HG02852 (cell line): ENCODE results near the gene CFAP221.
A peak's percentile ranks its signal among the peaks of the same experiment; 100 is the strongest.

Source experiments
- ATAC-seq: cut with Tn5 transposase; IDR thresholded peaks from one replicate; pipeline ENCODE4 v1.9.1; 2021; ENCODE audit warnings: mild to moderate bottlenecking, moderate library complexity; ENCODE audit not compliant: unreplicated experiment

CFAP221 gene

GRCh38 chr2:119694845-119695521 is 150.7 kb downstream of the CFAP221 start:
- ATAC-seq: no peak

DNA sequence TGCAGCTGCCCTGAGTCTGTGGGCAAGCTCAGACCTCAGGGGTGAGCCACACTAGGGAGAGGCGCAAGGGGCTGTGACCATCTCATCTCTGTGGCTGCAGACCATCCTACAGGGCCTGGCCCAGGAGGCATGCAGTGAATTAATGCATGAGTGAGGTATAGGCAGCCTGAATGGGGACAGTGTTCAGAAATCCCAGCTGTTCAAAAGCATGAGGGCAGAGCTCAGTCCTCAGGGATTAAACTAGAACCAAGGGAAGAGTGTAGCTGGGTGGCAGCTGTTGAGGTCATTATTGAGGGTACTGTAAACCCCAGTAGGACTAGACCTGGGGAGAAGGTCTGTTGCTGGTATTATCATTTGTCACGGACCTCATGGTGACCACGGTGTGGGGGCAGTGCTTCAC is 151.8 kb downstream of the CFAP221 start:
- no peak for ATAC-seq

DNA sequence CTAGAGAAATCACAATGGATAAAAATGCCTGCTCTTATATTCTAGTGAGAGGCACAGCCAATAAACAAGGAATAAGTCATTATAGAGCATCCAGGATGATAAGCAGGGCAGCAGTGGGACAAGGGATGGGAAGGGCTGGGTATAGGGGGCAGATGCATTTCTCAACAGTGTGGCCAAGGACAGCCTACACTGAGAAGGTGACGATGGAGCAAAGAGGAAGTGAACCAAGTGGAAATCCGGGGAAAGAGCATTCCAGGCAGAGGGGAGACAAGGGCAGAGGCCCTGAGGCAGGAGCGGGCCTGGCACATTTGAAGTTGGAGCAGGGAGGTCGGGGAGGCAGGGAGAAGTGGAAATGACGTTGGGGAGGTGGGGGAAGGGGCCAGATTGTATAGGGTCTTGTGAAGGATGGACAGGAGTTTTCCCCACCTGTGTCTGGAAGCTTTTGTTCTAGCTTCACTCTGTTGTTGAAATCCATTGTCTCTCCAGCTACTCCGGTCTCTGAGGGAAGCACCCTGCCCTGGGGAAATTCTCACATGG is 152.3 kb downstream of the CFAP221 start:
- no peak for ATAC-seq

DNA sequence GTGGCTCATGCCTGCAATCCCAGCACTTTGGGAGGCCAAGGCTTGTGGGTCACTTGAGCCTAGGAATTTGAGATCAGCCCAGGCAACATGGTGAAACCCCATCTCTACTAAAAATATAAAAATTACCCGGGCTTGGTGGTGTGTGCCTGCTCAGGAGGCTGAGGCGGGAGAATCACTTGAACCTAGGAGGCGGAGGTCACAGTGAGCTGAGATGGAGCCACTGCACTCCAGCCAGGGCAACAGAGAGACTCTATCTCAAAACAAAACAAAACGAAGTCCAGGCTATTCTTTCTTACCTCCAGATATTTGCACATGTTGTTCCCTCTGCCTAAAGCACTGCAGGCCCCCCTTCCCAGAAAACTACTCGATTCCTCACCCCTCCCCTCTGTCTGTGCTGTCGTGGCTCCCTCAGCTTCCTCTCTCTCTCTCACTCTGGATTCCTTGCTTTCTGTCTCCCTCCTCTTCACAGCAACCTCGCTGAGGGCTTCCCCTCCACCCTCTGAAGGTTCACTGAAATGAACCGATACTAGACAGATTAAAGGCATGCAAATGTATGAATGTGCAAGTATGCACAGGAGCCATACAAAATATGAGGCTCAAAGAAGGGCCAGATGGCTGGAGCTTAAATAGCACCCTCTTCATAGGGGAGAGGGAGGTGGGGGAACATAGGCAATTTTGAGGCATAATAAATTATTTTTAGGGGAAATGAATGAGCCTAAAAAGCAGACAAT is 153.2 kb downstream of the CFAP221 start:
- peak; percentile 98 for ATAC-seq

DNA sequence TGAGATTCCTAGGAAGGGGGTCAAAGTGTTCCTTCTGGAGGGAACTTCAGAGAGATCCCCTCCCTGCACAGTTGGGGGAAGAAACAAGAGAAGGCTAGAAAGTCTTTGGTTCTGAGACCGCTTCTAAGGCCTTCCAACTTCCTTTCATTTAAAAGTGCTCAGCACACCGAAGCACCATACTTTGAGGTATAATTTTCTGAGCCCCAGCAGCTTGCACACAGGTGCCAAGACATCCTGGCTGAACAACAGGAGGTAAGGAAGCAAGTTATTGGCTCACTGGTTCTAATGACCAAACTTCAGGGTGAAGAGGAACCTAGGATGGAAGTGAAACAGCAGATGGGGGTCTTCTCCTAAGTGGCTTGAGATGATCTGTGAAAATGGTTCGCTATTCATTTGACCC is 154.0 kb downstream of the CFAP221 start:
- no peak for ATAC-seq

- ATAC-seq: no peak
These were observed 154.9 kb downstream of the CFAP221 start for GRCh38 chr2:119699016-119699606.

GRCh38 chr2:119700866-119701265 is 156.6 kb downstream of the CFAP221 start:
- no peak for ATAC-seq

- ATAC-seq: no peak
These were observed 157.1 kb downstream of the CFAP221 start for GRCh38 chr2:119701352-119701751.

GRCh38 chr2:119702203-119702917 is 158.1 kb downstream of the CFAP221 start:
- no peak for ATAC-seq

DNA sequence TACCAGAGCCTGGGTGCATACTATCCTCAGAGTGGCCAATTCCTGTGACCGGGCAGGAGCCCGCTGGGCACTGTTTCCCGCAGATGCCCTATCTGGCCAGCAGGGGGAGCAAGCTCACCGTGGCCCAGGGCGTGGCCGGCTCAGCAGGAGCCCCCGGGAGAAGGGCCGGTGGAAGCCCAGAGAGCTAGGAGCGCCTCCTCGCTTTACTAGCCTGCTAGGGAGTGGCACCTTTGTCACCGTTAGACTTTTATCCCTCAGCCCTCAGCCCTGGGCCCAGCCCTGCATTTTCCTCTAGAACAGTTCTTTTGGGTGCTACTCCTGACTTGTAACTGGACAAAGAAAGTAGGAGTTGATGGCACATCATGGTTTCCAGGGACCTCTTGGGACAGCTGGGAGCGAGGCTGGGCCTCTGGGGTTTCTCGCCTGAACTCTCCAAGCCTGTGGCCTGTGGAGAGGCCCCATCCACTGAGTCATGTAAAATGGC is 158.7 kb downstream of the CFAP221 start:
- peak; percentile 82 for ATAC-seq

GRCh38 chr2:119703526-119703925 is 159.3 kb downstream of the CFAP221 start:
- ATAC-seq: no peak

DNA sequence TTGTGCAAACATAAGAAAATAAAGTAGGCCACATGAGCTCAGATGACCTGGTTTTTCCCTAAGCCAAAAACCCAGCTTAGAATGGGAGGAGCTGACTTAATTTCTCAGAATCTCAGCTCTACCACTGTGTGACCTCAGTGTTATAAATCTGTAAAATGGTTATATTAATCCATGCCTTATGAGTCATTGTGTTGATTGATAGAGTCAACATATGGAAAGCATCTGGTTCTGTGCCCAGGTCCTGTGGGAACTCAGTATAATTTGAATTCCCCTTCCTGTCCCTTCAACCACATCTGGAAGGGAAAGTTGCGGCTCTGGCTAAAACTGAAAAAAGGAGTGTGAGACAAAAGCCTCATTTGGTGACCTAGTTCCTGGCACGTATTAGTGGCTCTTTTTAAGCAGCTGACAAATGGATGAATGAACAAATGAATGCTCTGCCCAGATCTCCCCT is 160.4 kb downstream of the CFAP221 start:
- no peak for ATAC-seq

- no peak for ATAC-seq
These were observed 162.0 kb downstream of the CFAP221 start for GRCh38 chr2:119706221-119706620.
